Germinal center (tissue), 1 donor: ENCODE results near the gene C1QC.
"Not testable (repeated sequence)": the region's sequence is repeated elsewhere in the genome, so short reads cannot be mapped to it uniquely, and the experiment has no call there.

ENCODE experiments used
- DNase-seq: peaks from one replicate; pipeline ENCODE4 v3.0.0; 2012; ENCODE audit warnings: mixed read lengths, low spot score

The C1QC gene

DNA sequence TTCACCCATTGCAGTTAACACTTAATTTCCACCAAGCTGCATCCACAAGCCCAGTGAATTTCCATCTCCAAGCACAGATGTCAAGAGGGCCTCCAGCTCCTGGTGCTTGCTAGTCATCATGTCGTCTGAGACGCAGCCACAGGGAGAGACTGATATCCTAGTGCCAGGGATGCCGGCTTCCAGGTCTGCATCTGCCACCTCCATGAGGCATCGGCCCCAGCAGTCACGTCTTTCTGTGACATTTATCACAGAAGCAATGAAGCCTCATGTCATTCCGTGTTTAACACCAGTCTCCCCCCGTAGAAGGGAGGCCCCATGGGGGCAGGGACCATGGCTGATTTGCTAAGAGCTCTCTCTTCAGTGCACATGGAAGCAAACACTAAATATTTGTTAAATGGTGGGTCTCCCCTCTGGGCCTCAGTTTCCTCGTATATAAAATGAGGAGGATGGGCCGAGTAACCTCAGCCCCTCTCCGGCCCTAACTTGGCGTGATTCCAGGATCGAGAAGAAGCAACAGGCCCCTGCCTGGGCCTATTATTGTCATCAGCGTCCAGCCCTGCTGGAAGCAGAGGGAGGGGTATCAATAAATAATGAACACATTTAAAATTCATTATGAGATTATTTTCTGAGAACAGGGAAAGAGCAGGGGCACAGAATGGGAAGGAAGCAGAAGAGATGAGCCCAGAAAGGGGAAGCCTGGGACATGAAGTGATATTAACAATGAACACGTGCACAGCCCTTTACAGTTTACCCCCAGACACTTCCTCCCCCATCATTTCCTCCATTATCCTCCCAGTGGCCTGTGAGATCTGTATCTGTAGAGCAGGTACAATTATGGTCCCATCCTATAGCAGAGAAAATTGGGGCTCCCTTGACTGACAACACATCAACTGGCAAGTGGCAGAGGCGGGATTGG is 8.8 kb downstream of the C1QC start:
- DNase-seq, result no peak

DNA sequence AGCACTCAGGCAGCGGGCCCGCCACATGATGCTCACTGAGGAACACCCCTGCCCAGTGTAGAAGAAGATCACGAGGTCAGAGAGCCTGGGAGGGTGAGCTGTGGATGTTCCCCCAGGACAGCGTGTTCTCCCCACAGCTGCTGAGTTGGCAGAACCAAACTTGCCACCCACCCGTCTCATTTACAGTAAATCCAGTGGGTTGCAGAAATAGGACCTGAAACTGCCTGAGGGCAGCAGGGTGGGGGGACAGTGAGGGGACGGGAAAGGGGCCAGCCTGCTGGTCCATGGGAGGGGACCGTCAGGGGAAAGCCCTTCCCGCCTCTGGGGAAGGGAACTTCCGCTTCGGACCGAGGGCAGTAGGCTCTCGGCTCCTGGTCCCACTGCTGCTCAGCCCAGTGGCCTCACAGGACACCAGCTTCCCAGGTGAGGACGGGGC is 9.5 kb downstream of the C1QC start, which contains the start of gene C1QB:
Gene C1QB, plus strand, starts transcription at position 356 of the 436 bp plus-strand sequence. CDS start 6,227 bp downstream, outside the sequence.
- DNase-seq, result no peak

DNA sequence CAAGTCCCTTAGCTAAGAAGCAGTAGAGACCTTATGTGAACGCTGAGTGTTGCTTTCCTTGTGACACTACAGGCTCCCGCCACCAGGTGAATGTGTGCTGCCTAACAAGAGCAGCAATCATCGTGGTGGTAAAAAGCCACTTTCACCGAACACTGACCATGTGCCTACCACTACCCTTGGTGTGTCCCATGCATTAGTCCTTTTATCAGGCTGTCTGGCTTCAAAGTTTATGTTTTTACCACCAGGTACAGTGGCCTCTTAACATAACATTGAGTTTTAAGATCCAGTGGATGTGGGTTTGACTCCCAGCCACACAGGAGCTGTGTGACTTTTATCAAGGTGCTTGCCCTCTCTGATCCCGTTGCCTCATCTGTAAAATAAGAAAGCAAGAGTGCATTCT is 11.3 kb downstream of the C1QC start:
- DNase-seq, result no peak

DNA sequence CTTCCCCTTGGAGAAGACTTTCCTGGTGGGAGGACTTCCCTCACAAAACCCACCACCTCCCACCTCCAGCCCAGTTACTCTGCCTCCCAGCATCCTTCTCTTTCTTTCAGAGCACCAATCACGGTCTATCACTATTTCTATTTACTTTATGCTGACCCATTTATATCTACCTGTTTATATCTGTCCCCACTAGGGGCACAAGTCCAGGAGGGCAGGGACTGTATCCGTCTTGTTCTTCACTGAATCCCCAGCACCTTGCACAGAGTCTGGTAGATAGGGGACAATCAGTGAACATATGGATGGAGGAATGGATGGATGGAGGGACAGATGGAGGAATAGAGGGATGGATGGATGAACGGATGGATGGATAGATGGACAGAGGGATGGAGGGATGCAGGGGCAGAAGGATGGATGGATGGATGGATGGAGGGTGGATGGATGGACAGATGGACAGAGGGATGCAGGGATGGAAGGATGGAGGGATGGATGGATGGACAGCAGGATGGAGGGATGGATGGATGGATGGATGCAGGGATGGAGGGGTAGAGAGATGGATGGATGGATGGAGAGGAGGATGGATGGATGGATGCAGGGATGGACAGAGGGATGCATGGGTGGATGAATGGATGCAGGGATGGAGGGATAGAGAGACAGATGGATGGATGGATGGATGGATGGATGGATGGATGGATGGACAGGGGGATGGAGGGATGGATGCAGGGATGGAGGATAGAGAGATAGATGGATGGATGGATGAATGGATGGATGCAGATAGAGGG is 15.1 kb downstream of the C1QC start:
- DNase-seq, result no peak

DNA sequence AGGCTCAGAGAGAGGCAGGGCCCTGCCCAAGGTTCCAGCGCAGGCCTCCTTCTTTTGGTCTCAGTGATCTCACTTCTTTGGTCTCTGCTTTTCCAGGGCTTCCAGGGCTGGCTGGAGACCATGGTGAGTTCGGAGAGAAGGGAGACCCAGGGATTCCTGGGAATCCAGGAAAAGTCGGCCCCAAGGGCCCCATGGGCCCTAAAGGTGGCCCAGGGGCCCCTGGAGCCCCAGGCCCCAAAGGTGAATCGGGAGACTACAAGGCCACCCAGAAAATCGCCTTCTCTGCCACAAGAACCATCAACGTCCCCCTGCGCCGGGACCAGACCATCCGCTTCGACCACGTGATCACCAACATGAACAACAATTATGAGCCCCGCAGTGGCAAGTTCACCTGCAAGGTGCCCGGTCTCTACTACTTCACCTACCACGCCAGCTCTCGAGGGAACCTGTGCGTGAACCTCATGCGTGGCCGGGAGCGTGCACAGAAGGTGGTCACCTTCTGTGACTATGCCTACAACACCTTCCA is 17.3 kb downstream of the C1QC start:
- no peak for DNase-seq

DNA sequence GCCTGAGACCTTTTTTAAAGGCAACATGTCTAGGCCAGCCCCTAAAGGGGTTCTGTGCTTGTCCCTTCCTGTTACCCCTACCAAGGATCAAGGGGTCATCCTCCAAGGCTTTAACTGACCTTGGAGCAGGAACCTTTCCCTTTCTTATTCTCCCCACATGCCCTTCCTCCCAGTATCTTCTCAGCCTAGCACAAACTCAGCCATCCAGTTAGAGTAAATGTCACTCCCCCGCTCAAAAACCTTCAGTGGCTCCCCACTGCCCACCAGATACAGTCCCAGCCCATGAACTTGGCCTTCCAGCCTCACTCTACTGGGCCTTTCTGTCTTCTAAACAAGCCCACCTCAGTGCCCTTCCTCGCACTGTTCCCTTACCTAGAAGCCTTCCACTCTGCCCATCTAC is 18.4 kb downstream of the C1QC start:
- DNase-seq, result no peak

DNA sequence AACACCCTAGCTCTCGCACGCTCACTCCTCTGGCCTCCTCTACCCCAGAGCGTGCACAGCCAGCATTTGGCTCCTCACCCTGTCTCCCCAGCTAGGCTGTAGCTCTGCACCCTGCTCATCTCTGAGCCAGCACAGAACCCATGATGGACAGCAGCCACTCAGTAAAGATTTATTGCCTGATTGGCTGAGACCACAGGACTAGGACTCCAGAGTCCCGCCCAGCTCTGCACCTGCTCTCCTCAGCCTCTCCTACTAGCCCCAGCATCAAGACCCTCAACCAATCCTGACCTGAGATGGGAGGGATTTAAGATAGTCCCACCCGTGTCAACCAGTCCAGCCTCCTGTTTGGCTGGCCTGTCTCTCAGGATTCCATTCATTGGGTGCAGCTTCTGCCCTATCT is 18.9 kb downstream of the C1QC start:
- DNase-seq, result peak; percentile 64

DNA sequence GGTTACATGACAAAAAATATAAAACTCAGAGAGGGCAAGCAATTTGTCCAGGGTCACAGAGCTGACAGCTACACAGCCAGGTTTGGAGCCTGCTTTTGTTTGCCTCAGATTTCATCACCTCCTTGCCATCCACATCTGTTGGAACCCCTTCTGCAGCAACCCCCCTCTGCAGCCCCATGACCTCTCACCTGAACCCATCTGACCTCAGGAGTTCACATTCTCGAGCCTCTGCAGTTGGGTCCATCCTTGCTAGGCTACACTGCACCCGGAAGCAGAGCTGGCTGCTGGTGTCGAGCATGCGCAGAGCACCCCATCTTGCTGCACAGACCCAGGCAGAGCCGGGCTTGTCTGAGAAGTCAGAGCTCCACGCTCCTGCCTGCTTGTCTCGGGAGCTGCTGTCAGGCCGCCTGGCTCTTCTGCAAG is 19.6 kb downstream of the C1QC start:
- DNase-seq, result no peak

DNA sequence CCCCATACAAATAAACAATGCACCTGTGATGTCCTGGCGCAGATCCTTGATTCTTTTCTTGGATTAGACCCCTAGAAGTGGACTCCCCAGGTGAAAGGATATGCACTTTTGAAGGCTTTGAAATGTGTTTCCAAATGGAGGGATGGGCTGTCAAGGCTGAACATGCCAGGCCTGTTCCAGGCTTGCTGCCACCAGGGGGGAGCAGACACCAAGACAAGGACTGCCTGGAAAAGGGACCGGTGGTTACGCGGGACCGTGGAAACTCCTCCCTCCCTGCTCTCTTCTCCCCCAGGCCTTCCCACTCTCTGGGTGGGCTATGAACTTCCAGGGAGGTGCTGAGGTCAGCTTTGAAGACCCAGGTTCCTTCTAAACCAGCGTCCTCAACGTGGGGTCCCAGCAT is 22.3 kb downstream of the C1QC start:
- DNase-seq, result no peak

DNA sequence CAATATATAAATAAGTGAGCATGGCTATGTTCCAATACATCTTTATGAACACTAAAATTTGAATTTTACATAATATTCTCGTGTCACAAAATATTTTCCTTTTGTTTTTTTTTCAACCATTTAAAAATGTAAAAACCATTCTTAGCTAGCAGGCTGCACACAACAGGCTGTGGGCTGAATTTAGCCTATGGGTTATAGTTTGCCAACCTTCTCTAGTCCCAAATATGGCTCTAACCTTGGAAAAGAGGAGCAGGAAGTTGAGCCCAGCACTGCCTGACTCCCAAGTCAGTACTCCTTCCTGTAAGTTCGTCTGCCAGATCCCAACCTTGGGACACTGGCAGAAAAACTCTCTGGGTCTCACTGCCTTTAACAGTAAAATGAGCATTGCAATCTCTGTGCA is 23.0 kb downstream of the C1QC start:
- DNase-seq, result no peak

DNA sequence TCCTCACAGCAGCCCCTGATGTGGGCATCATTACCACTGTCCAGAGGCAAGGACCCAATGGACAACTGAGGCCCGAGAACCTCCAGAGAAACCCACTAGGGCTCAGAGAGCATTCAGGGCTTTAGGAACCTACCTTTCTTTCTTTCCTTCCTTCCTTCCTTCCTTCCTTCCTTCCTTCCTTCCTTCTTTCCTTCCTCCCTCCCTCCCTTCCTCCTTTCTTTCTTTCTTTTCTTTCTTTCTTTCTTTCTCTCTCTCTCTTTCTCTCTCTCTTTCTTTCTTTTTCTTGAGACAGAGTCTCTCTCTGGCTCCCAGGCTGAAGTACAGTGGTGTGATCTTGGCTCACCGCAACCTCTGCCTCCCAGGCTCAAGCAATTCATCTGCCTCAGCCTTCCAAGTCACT is 25.4 kb downstream of the C1QC start:
- DNase-seq, result not testable (repeated sequence)

DNA sequence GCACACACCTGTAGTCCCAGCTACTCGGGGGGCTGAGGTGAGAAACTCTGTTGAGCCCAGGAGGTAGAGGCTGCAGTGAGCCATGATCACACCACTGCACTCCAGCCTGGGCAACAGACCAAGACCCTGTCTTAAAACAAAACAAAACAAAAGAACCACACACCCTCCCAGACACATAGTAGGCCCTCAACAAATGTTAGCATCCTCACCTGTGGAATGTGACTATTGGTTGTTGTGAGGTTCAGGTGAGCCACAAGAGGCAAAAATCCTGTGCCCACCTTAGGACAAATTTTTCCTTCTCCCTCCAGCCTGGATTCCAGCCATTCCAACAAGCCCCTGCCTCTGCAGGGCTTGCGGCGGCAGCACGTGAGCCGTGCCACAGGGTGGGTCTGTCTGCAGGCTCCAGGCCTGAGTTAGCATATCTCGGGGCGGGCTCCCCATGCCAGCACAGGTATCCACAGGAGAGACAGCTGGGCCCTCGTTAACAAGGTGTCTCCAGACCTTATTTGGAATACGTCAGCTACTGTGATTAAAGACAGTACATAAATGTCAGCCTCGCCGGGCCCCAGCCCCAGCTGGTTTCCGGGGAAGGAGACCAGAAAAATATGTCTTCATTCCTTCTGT is 27.0 kb downstream of the C1QC start:
- no peak for DNase-seq

DNA sequence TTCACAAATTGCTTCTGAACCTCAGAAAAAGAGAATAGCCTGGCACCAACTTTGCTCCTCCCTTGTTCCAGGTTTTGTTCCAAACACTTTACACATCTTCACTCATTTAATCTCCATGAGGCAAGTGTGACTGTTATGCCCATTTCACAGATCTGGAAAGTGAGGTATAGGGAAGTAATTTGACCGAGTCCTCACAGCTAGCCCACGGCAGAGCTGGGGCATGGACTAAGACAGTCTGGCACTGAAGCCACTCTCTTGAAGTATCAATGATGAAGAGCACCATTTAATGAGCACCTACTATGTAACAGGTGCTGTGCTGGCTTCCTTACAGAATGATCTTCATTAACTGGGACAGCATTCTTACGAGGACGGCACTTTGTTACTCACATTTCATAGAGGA is 28.6 kb downstream of the C1QC start:
- DNase-seq, result no peak

DNA sequence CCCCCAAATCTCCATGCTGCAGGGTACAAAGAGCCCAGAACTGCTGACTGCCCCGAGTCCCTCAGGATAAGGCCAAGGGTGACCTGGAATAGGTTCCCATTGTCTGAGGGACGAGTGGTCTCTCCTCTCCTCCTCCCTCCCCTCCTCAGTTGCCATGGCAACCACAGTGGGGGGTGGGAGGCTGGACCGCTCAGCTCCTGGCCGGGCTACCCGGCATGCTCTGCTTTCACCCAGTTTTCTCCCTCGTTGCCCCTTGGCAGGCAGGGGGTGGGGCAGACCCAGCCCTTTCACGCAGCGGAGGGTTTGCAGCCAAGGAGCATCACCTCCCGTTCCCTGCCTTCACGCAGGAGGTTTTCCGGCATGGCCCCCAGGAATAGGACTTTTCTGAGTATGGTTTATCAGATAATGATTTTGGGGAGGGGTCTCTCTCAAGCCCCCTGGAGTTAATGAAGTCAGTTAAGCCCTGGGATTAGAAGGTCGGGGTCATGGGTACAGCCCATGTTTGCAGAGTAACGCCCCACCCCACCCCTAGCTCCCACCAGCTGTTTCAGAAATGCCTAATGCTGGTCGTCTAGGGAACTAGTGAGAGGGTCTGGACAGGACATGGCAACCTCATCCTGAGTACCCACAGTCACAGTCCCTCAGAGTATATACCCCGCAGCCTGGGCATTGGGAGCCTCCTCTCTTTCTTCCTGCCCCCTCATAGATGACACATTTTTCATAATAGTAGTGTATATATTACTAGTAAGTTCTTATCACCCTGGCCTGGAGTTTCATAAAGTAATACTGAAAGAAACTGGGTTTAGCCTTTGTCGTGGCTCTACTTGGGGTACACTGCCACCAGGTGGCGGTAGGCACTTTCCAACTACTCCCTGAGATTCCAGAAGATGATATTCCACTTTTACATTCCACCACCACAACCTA is 30.3 kb downstream of the C1QC start:
- DNase-seq, result no peak

DNA sequence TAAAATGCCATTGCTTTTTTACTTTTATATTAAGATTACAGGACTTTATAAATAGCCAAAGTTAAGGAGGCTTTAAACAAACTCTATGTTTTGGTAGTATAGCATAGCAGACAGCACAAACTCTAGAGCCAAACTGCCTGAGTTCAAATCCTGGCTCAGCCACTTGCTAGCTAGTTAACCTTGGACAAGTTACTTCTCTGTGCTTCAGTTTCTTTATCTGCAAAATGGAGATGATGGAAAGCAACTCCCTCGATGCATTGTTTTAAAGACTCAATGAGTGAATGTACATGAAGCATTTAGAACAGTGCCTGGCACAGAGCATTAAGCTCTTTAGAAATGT is 30.9 kb downstream of the C1QC start:
- DNase-seq, result no peak

DNA sequence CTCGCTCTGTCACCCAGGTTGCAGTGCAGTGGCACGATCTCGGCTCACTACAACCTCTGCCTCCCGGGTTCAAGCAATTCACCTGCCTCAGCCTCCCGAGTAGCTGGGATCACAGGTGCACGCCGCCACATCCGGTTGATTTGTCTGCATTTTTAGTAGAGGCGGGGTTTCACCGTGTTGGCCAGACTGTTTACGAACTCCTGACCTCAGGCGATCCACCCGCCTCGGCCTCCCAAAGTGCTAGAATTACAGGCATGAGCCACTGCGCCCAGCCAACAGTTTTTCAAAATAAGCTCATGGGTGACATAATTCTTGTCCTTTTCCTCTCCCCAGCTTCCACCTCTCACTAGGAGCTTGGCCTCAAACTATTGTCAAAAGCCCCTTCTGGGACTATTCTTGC is 32.7 kb downstream of the C1QC start:
- not testable (repeated sequence) for DNase-seq

DNA sequence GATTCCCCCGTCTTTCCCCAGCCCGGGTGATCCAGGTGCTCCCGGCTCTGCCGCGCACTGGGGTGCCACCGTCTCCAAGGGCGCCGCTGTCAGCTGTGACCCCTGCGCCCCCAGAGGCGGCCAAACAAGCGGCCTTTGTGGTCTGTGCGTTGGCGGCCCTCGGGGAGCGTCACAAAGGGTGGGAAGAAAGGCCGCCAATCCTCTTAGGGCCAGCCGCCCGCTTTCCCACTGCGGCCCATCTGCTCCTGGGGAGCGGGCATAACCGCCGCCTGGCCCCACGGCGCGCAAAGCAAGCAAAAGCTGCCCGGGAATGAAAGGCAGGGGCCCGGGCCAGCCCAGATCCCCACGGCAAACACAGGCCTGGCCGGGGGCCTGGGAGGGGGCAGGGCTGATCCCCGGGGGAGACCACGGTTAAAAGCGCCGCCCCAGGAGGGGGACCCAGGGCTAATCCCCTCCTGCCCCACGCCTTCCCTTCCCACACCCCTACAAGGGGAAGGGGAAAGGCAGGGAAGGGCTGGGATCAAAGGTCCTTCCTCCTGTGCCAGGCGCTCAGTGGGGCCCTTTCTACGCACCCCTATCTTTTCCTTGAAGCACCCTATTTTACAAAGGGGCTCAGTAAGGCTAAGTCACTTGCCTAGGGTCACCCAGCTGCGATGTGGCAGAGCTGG is 33.6 kb downstream of the C1QC start:
- no peak for DNase-seq

DNA sequence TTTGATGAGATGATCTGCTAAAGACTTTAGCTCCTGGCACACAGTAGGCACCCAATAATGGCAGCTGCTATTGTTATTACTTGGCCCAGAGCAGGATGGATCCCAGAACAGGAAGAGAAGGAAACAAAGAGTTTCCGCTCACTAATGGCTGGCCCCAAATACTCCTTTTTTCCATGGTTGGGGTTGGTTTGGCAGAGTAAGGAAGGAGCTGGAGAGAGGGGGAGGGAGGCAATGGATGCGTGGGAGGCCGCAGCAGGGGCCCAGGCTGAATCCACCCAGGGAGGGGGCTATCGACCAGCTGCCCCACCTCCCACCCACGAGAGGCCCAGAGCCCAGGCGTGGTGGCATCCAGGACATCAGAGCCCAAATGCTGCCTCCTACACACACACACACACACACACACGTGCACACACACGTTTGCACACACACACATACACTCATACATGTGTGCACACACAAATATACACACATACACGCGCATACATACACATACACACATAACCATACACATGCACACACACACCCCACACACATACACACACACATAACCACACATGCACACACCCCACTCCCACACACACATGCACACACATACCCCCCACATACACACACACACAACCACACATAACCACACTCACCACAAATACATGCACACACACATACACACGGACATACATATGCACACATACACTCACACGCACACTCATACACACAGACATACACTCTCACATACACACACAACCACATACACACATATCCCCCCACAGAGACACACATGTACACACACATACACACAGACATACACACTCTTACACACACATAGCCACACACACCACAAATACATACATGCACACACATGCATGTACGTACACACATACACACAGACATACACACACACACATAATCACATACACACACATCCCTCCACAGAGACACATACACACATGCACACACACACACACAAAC is 34.8 kb downstream of the C1QC start:
- DNase-seq, result no peak

DNA sequence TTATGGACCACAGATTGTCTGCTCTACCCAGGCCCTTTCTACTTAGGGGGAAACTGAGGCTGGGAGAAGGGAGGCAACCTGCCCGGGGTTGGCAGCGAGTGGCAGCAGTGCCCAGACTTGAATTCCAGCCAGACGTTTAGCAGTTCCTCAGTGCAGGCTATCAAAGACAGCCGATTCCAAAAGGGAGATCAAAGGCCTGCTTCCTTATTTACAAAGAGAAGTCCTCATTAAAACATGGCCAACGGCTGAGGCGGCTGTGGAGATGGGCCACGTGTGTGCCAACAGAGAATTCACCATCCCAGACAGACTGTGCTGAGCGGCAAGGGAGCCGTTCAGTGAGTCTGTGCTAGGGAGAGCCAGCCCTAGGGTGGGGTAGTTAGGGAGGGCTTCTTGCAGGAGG is 37.3 kb downstream of the C1QC start:
- no peak for DNase-seq
